HG03108 (cell line): ENCODE measurements around the gene TUBD1.
A peak's percentile ranks its signal among the peaks of the same experiment; 100 is the strongest.
"Not testable (repeated sequence)": the region's sequence is repeated elsewhere in the genome, so short reads cannot be mapped to it uniquely, and the experiment has no call there.

Experiments used
- ATAC-seq: cut with Tn5 transposase; IDR thresholded peaks from one replicate; pipeline ENCODE4 v1.9.1; 2021; ENCODE audit warnings: moderate library complexity; ENCODE audit not compliant: unreplicated experiment

Gene TUBD1, protein sequence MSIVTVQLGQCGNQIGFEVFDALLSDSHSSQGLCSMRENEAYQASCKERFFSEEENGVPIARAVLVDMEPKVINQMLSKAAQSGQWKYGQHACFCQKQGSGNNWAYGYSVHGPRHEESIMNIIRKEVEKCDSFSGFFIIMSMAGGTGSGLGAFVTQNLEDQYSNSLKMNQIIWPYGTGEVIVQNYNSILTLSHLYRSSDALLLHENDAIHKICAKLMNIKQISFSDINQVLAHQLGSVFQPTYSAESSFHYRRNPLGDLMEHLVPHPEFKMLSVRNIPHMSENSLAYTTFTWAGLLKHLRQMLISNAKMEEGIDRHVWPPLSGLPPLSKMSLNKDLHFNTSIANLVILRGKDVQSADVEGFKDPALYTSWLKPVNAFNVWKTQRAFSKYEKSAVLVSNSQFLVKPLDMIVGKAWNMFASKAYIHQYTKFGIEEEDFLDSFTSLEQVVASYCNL

DNA sequence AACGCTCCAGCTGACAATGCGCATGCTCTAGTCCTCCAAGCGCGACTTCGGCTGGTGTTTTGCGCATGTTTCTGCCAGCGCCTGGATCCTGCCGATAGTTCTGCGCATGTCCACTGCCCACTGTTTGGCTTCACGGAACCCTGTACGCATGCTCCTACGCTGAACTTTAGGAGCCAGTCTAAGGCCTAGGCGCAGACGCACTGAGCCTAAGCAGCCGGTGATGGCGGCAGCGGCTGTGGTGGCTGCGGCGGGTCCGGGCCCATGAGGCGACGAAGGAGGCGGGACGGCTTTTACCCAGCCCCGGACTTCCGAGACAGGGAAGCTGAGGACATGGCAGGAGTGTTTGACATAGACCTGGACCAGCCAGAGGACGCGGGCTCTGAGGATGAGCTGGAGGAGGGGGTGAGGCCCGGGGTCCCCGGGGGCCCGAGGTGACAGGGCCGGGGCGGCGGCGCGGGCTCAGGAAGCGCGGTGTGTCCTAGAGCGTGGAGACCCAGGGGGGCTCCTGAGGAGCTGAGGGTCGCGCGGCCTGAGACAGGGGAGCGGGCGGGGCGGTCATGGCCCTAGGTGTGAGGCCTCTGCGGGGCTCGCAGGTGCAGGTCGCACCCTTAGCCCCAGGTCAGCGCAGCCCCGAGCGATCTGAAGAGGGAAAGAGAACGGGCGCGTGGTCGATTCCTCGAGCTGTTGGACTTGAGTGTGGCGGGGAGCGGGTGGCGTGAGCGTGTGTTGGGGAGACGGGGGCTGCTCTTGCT is at the start of gene TUBD1, which contains the start of gene RPS6KB1:
TUBD1 (minus strand) TSS at position 20 of the 752 bp plus-strand sequence. CDS start 1,941 bp downstream, outside the sequence.
RPS6KB1 (plus strand) TSS at position 198 of the 752 bp plus-strand sequence; CDS start at position 262, 64 bp downstream.
- peak; percentile 87 for ATAC-seq

GRCh38 chr17:59941131-59941530 is 48.4 kb upstream of the TUBD1 start:
- ATAC-seq = no peak

GRCh38 chr17:59940697-59941096 is 48.0 kb upstream of the TUBD1 start:
- ATAC-seq = not testable (repeated sequence)

GRCh38 chr17:59933317-59933716 is 40.6 kb upstream of the TUBD1 start:
- not testable (repeated sequence) for ATAC-seq

DNA sequence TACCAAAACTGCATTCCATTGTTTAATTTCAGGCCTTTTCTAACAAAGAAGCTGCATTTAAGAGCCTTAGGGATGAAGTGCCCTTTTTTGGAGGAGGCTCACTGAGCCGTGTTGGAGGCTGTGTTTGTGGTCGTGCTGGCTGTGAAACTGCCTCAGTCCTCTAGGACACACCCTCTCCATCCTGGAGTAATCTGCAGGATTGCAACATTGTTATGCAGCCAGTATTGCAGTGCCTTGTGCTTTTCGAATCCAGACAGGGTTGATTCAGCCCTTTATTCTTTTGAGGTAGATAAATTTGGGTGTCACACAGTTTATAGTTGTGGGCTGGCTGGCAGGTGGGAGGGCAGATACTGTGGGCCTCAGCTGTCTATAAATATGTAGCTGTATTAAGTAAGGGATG is 38.0 kb upstream of the TUBD1 start:
- not testable (repeated sequence) for ATAC-seq

DNA sequence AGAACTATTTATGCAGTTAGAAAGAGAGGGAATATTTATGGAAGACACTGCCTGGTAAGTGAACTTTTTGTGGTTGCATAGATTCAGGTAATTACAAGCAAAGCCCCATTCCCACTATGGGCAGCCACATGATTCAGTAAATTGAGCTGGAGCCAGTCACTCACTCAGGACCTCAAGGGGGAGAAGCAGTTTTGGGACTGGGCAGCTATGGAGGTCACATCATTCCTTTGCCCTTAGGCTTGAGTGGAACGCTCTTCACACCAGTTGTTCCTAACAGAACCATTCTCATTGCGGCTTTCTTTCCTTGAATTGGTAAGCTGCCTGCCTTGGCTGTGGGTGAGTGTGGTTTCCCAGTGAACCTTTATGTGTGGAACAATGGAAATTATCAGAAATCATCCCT is 37.4 kb upstream of the TUBD1 start:
- ATAC-seq = not testable (repeated sequence)

DNA sequence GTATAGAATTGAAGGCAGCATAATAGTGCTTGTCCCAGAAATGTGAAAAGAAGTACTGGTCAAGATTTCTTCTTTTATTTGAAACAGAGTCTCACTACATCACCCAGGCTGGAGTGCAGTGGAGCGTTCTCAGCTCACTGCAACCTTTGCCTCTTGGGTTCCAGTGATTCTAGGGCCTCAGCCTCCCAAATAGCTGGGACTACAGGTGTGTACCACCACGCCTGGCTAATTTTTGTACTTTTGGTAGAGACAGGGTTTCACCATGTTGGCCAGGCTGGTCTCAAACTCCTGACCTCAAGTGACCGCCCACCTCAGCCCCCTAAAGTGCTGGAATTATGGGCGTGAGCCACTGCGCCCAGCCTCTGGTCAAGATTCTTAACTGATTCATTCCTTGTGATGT is 27.9 kb upstream of the TUBD1 start:
- not testable (repeated sequence) for ATAC-seq

DNA sequence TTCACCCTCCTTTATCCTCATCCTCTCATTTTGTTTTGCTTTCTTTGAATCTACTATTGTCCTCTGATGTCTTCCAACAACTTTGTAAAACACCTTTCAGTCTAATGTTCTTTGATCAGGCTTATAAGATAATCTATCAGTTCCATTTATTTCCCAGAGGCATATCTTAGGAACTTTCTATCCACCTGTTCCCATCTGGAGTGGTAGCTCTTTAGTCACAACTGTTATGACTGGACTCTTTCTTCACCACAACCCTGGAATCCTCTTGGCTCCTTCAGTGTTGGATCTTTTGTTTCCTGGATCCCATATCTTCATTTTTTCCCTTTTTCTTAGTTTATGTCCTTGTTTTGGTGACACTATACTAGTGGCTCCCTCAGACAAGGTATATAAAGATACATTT is 23.7 kb upstream of the TUBD1 start:
- ATAC-seq = no peak

DNA sequence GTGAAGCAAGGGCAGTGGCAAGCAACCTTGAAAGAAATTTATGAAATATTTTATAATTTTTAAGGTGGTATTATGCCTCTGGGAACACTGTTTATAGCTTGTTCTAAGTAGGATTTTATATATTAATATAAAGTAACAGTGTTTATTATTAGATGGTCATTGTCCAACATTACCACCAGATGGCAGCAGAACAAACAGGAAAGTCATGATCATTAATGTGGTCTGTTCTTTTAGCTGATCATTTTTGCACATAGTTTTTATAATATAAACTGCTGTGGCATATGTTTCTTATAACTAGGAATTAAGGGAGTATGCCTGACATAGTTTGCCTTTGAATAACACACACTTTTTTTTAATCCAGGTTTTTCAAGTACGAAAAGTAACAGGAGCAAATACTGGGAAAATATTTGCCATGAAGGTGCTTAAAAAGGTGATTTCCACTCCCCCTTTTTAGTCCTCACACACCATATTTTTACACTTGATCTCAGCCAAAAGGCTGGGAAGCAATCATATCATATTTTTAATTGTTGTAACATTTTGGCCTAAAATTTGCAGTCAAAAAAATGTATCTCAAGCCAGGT is 21.6 kb upstream of the TUBD1 start:
- ATAC-seq = no peak

DNA sequence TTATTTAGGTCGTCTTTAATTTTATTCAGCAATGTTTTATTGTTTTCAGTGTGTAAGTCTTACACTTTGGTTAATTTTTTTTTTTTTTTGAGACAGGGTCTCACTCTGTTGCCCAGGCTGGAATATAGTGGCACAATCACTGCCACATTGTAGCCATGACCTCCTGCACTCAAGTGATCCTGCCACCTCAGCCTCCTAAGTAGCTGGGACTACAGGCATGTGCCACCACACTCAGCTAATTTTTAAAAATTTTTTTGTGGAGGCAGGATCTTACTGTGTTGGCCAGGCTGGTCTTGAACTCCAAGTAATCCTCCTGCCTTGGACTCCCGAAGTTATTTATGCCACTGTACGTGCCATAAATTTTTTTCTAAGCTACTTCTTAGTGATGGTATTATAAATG is 14.7 kb upstream of the TUBD1 start:
- ATAC-seq = no peak

GRCh38 chr17:59903455-59903854 is 10.7 kb upstream of the TUBD1 start:
- ATAC-seq = no peak

GRCh38 chr17:59901604-59902003 is 8.9 kb upstream of the TUBD1 start:
- ATAC-seq = no peak

- no peak for ATAC-seq
Measured at GRCh38 chr17:59899099-59899498, 6.4 kb upstream of the TUBD1 start.

GRCh38 chr17:59897090-59897489 is 4.3 kb upstream of the TUBD1 start:
- ATAC-seq = no peak

- no peak for ATAC-seq
Measured at GRCh38 chr17:59893676-59894100, 945 bp upstream of the TUBD1 start.

DNA sequence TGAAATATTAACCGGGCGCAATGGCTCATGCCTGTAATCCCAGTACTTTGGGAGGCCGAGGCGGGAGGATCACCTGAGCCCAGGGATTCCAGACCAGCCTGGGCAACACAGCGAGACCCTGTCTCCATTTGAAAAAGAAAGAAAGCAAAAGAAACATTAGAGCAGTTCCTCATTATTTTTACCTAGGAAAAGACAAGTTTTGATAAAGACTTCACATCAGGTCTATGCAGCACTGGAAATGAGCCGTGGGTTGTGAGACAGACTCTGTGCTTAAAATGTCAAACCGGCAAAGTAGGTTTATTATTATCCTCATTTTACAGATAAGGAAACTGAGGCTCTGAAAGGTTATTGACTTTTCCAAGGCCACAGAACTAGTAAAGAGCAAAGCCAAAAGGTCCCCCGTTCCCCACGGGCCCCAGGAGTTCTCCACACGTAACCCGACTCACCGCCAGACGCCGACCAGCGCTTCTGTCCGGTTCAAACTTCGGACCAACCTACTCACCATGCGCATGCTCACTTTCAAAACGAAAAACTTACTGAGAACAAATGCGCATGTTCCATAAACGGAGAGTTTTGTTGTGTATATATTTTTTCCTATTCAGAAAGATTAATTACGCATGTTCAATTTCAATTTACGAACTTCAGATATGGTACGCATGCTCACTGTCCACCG is 356 bp downstream of the TUBD1 start:
- ATAC-seq = peak; percentile 44

DNA sequence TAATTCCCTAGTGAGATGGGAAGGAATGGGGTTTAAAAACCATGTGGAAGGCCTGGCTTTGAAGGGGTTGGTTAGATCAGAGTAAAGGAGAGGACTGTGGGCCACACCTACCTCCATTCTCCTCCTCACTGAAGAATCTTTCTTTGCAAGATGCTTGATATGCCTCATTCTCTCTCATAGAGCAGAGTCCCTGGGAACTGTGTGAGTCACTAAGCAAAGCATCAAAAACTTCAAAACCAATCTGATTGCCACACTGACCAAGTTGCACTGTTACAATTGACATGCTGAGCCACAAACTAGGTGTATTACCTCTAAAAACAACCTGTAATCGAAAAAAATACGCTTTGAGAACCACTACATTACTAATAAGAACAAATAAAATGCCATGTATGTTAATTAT is 2.0 kb downstream of the TUBD1 start:
- ATAC-seq = no peak

GRCh38 chr17:59888145-59888750 is 4.5 kb downstream of the TUBD1 start:
- ATAC-seq = no peak

- ATAC-seq = no peak
Measured at GRCh38 chr17:59884861-59885260, 7.9 kb downstream of the TUBD1 start.

DNA sequence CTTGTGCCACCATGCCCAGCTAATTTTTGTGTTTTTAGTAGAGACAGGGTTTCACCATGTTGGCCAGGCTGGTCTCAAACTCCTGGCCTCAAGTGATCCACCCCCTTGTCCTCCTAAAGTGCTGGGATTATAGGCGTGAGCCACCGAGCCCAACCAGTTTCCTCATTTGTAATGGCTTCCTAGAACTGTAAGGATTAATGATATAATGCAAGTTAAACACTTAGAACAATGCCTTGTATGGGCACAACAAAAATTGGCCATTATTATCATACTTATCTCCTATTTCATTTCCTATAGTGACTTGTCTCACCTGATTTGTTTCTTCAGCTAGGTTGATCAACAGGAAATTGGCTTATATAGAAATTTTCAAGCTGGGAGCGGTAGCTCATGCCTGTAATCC is 14.1 kb downstream of the TUBD1 start:
- ATAC-seq = no peak

- ATAC-seq = no peak
Measured at GRCh38 chr17:59877965-59878364, 14.8 kb downstream of the TUBD1 start.
